Keratinocyte (primary cell): Measurements from ENCODE around the gene MLH1. TPM values are rescaled to one million over a fixed set of nuclear protein-coding genes. Genes with fewer than 3 reads are reported as not detected.
"Not testable (repeated sequence)": the region's sequence is repeated elsewhere in the genome, so short reads cannot be mapped to it uniquely, and the experiment has no call there.

Experiments used
- DNase-seq: peaks from one replicate; pipeline ENCODE4 v3.0.0-alpha.2; 2011; ENCODE audit warnings: low read depth, missing footprints, low spot score
- FAIRE-seq: peaks from 2 replicates; lab custom pipeline; 2011; peaks lifted over from hg19 to GRCh38; lab: Jason Lieb, UNC
- H2AFZ ChIP-seq: 2 replicates; pipeline ENCODE4 v1.6.0; 2012; ENCODE audit warnings: low read length, control low read depth, inconsistent platforms; ENCODE audit not compliant: control insufficient read depth
- H3K27ac ChIP-seq: 2 replicates; pipeline ENCODE4 v1.5.1; 2011; ENCODE audit warnings: low read length; ENCODE audit not compliant: control insufficient read depth, insufficient read depth
- H3K27me3 ChIP-seq: 3 replicates; pipeline ENCODE4 v1.6.0; 2011; ENCODE audit warnings: low read length; ENCODE audit not compliant: control insufficient read depth, insufficient read depth; ENCODE audit errors: extremely low read depth
- H3K36me3 ChIP-seq, 2 experiments: 2 replicates in 1 of 2; 3 replicates in 1 of 2; pipeline ENCODE4 v1.5.1; 2011; ENCODE audit warnings: low read length in 2 of 2, mild to moderate bottlenecking in 1 of 2; ENCODE audit not compliant: control insufficient read depth in 2 of 2, insufficient read depth in 2 of 2; ENCODE audit errors: extremely low read depth in 1 of 2
- H3K4me1 ChIP-seq: 3 replicates; pipeline ENCODE4 v1.5.1; 2011; ENCODE audit warnings: low read length; ENCODE audit not compliant: control insufficient read depth, insufficient read depth; ENCODE audit errors: extremely low read depth
- H3K4me2 ChIP-seq: 3 replicates; pipeline ENCODE4 v1.6.0; 2011; ENCODE audit warnings: low read depth, low read length; ENCODE audit not compliant: control insufficient read depth, insufficient read depth; ENCODE audit errors: extremely low read depth
- H3K4me3 ChIP-seq, 3 experiments: fragments of 200-600 bp in 1 of 3; sonication (generic) in 1 of 3; 2 replicates in 2 of 3; 3 replicates in 1 of 3; pipeline ENCODE4 v1.5.1; 2011 to 2016; ENCODE audit warnings: low read length in 3 of 3, mild to moderate bottlenecking in 3 of 3, control low read depth in 2 of 3, inconsistent platforms in 1 of 3, low read depth in 1 of 3, mixed read lengths in 1 of 3, mixed run types in 1 of 3, moderate library complexity in 1 of 3; ENCODE audit not compliant: control insufficient read depth in 2 of 3, insufficient read depth in 2 of 3; ENCODE audit errors: extremely low read depth in 1 of 3
- H3K79me2 ChIP-seq: 2 replicates; pipeline ENCODE4 v1.6.0; 2012; ENCODE audit warnings: low read length; ENCODE audit not compliant: control insufficient read depth, insufficient read depth
- H3K9ac ChIP-seq: 3 replicates; pipeline ENCODE4 v1.6.0; 2011; ENCODE audit warnings: low read length; ENCODE audit not compliant: control insufficient read depth, insufficient read depth; ENCODE audit errors: extremely low read depth
- H3K9me1 ChIP-seq: 3 replicates; pipeline ENCODE4 v1.6.0; 2011; ENCODE audit warnings: low read length; ENCODE audit not compliant: control insufficient read depth, insufficient read depth; ENCODE audit errors: extremely low read depth
- H3K9me3 ChIP-seq: 2 replicates; pipeline ENCODE4 v1.5.1; 2012; ENCODE audit warnings: low read depth, low read length; ENCODE audit not compliant: control insufficient read depth
- H4K20me1 ChIP-seq: 3 replicates; pipeline ENCODE4 v1.6.0; 2011; ENCODE audit warnings: low read length; ENCODE audit not compliant: control insufficient read depth, insufficient read depth; ENCODE audit errors: extremely low read depth
- EZH2 ChIP-seq: IDR thresholded peaks from one replicate; pipeline ENCODE4 v1.6.1; 2012; ENCODE audit warnings: inconsistent platforms, mild to moderate bottlenecking, low read length, moderate library complexity
- dilution Hi-C: fragments of 300-500 bp; cut with MboI; formaldehyde crosslinking; loops from one replicate; pipeline ENCODE4 v1.7.0; 2020; ENCODE audit warnings: low sequenced_read_pairs; ENCODE audit not compliant: extremely low pct_ligation_motif_present
- polyA plus RNA-seq, 5 experiments: library from polyadenylated mRNA; depleted of rRNA in 3 of 5; stranded (reverse) in 3 of 5; stranded (forward) in 1 of 5; unstranded in 1 of 5; fragments of >200 nt; gene quantifications; 1 replicate in 1 of 5; 2 replicates in 3 of 5; 3 replicates in 1 of 5; pipeline versions ENCODE4 v1.2.1 to v1.2.3, GENCODE V29; 2011 to 2012; ENCODE audit warnings: missing spikeins in 2 of 5, low read depth in 1 of 5, low replicate concordance in 1 of 5
- TF ChIP-seq, protein P1 (sequence below), 3 experiments: IDR thresholded peaks in 1 of 3; conservative IDR thresholded peaks in 1 of 3; optimal IDR thresholded peaks in 1 of 3; 2 replicates in 2 of 3; 3 replicates in 1 of 3; pipeline versions ENCODE3 to v1.5.1; 2011; ENCODE audit warnings: low read length in 3 of 3, mild to moderate bottlenecking in 3 of 3, moderate library complexity in 2 of 3, control low read depth in 1 of 3, inconsistent platforms in 1 of 3; ENCODE audit not compliant: insufficient read depth in 2 of 3; ENCODE audit errors: extremely low read depth in 1 of 3

The MLH1 gene
- polyA plus RNA-seq, 1 donor (not counting 4 experiments of a cell fraction or from before 2014, with no cell fraction given): 44.7 TPM

- TF ChIP-seq, protein P1, sequence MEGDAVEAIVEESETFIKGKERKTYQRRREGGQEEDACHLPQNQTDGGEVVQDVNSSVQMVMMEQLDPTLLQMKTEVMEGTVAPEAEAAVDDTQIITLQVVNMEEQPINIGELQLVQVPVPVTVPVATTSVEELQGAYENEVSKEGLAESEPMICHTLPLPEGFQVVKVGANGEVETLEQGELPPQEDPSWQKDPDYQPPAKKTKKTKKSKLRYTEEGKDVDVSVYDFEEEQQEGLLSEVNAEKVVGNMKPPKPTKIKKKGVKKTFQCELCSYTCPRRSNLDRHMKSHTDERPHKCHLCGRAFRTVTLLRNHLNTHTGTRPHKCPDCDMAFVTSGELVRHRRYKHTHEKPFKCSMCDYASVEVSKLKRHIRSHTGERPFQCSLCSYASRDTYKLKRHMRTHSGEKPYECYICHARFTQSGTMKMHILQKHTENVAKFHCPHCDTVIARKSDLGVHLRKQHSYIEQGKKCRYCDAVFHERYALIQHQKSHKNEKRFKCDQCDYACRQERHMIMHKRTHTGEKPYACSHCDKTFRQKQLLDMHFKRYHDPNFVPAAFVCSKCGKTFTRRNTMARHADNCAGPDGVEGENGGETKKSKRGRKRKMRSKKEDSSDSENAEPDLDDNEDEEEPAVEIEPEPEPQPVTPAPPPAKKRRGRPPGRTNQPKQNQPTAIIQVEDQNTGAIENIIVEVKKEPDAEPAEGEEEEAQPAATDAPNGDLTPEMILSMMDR (optimal IDR thresholded peaks at IDR 0.05 in 1 of 3, IDR thresholded peaks at IDR 0.05 in 1 of 3, conservative IDR thresholded peaks at IDR 0.05 in 1 of 3; ENCODE audit: extremely low read depth in 1 of 3, insufficient read depth in 2 of 3, low read length in 3 of 3): no peak
- TF ChIP-seq EZH2: no peak
- Histone ChIP-seq H3K9me1 (no peaks in the 10 kb centered on the region), H3K4me2 (no peak overlapping the region), H4K20me1 (no peaks in the 10 kb centered on the region), H3K79me2 (no peaks in the 10 kb centered on the region), H2AFZ (no peak overlapping the region), H3K36me3 (no peaks in the 10 kb centered on the region), H3K4me1 (peaks cover 12% of the 10 kb centered on the region), H3K27ac (no peak overlapping the region), H3K4me3 (no peak overlapping the region), H3K9ac (no peak overlapping the region), H3K27me3 (no peaks in the 10 kb centered on the region), H3K9me3 (no peaks in the 10 kb centered on the region)
- no peak for DNase-seq
- no peak for FAIRE-seq
- dilution Hi-C loops: no loop called here
Observed at GRCh38 chr3:36959821-36960220, 33.5 kb upstream of the MLH1 start.

DNA sequence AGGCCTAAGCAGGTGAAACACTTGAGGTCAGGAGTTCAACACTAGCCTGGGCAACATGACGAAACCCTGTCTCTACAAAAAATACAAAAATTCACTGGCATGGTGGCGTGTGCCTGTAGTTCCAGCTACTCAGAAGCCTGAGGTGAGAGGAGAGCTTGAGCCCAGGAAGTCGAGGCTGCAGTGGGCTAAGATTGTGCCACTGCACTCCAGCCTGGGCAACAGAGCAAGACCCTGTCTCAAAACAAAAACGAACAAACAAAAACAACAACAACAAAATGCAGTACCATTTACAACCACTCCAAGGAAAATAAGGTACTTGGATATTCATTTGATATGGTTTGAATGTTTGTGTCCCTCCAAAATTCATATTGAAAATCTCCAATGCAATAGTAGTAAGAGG lies 32.8 kb upstream of the MLH1 start:
- no peak for TF ChIP-seq EZH2
- TF ChIP-seq, protein P1 (optimal IDR thresholded peaks at IDR 0.05 in 1 of 3, IDR thresholded peaks at IDR 0.05 in 1 of 3, conservative IDR thresholded peaks at IDR 0.05 in 1 of 3; ENCODE audit: extremely low read depth in 1 of 3, insufficient read depth in 2 of 3, low read length in 3 of 3): no peak
- no peak overlapping the region for H3K27ac ChIP-seq
- no peaks in the 10 kb centered on the region for H3K27me3 ChIP-seq
- FAIRE-seq (no peak), DNase-seq (no peak)
- H3K9me3 ChIP-seq: no peaks in the 10 kb centered on the region
- no peak overlapping the region for H3K4me3 ChIP-seq
- H3K4me1 ChIP-seq: peaks cover 17% of the 10 kb centered on the region
- H3K9me1 ChIP-seq: no peaks in the 10 kb centered on the region
- H2AFZ ChIP-seq: no peak overlapping the region
- dilution Hi-C loops: no loop called here
- no peaks in the 10 kb centered on the region for H3K79me2 ChIP-seq
- H3K36me3 ChIP-seq: no peaks in the 10 kb centered on the region
- H3K4me2 ChIP-seq: no peak overlapping the region
- no peak overlapping the region for H3K9ac ChIP-seq
- H4K20me1 ChIP-seq: no peaks in the 10 kb centered on the region

GRCh38 chr3:36963008-36963407 lies 30.3 kb upstream of the MLH1 start:
- FAIRE-seq, H2AFZ ChIP-seq, H3K9me3 ChIP-seq, H4K20me1 ChIP-seq, H3K27ac ChIP-seq, H3K9ac ChIP-seq, H3K27me3 ChIP-seq, H3K4me3 ChIP-seq, H3K79me2 ChIP-seq, H3K9me1 ChIP-seq, DNase-seq, H3K4me2 ChIP-seq, H3K36me3 ChIP-seq, dilution Hi-C loops: not testable (repeated sequence)
- H3K4me1 ChIP-seq: peaks cover 14% of the 10 kb centered on the region
